ENCODE measurements around the gene ATP9A.

ATP9A gene

GRCh38 chr20:51560550-51561307, 207.5 kb downstream of the ATP9A start:
- ATAC-seq (no peak), DNase-seq (no peak)
- Mint-ChIP-seq H3K4me1 (peaks cover 39% of the 10 kb centered on the region), H3K27ac (no peak overlapping the region), H3K4me3 (peak overlapping the region; percentile 76 to 81), H3K27me3 (peaks cover 71% of the 10 kb centered on the region), H3K9me3 (no peaks in the 10 kb centered on the region)

- DNase-seq = no peak
- no peak for ATAC-seq
- peaks cover 69% of the 10 kb centered on the region for H3K27me3 Mint-ChIP-seq
- H3K9me3 Mint-ChIP-seq = no peaks in the 10 kb centered on the region
- H3K27ac Mint-ChIP-seq = no peak overlapping the region
- H3K4me3 Mint-ChIP-seq = no peak overlapping the region
- H3K4me1 Mint-ChIP-seq = peaks cover 40% of the 10 kb centered on the region
Measured at GRCh38 chr20:51560042-51560441, 208.1 kb downstream of the ATP9A start.

GRCh38 chr20:51554538-51555165, 213.5 kb downstream of the ATP9A start:
- DNase-seq (no peak), ATAC-seq (peak; percentile 76)
- Mint-ChIP-seq H3K4me1 (peaks cover 15% of the 10 kb centered on the region), H3K9me3 (no peaks in the 10 kb centered on the region), H3K27ac (peak overlapping the region in 1 of 2 donors; percentile 5), H3K27me3 (peaks cover 21% of the 10 kb centered on the region), H3K4me3 (peak overlapping the region in 1 of 2 donors; percentile 17)

GRCh38 chr20:51553897-51554486, 214.2 kb downstream of the ATP9A start:
- no peaks in the 10 kb centered on the region for H3K9me3 Mint-ChIP-seq
- ATAC-seq = peak; percentile 31

GRCh38 chr20:51551186-51551585, 217.0 kb downstream of the ATP9A start:
- DNase-seq (no peak), ATAC-seq (no peak)
- Mint-ChIP-seq H3K4me1 (peaks cover 15% of the 10 kb centered on the region), H3K27ac (no peak overlapping the region), H3K9me3 (no peaks in the 10 kb centered on the region), H3K4me3 (no peak overlapping the region), H3K27me3 (no peaks in the 10 kb centered on the region)

More at GRCh38 chr20:51553897-51554486, 214.2 kb downstream of the ATP9A start:
- DNase-seq = no peak
- Mint-ChIP-seq H3K4me1 (peaks cover 15% of the 10 kb centered on the region), H3K4me3 (peak overlapping the region in 1 of 2 donors; percentile 11), H3K27me3 (peaks cover 15% of the 10 kb centered on the region), H3K27ac (peak overlapping the region in 1 of 2 donors; percentile 5)

GRCh38 chr20:51549474-51549873, 218.7 kb downstream of the ATP9A start:
- no peaks in the 10 kb centered on the region for H3K27me3 Mint-ChIP-seq
- no peak overlapping the region for H3K27ac Mint-ChIP-seq
- no peak overlapping the region for H3K4me3 Mint-ChIP-seq
- DNase-seq = no peak
- peaks cover 0 to 6% of the 10 kb centered on the region in 2 donors for H3K9me3 Mint-ChIP-seq
- no peak for ATAC-seq
- peaks cover 8% of the 10 kb centered on the region for H3K4me1 Mint-ChIP-seq

- Mint-ChIP-seq H3K27ac (no peak overlapping the region), H3K4me3 (no peak overlapping the region), H3K9me3 (peaks cover 0 to 6% of the 10 kb centered on the region in 2 donors), H3K4me1 (peaks cover 5% of the 10 kb centered on the region), H3K27me3 (no peaks in the 10 kb centered on the region)
- ATAC-seq (no peak), DNase-seq (no peak)
Measured at GRCh38 chr20:51547951-51548350, 220.2 kb downstream of the ATP9A start.
